HG03565 (cell line): ENCODE results near the gene CST8.
A peak's percentile ranks its signal among the peaks of the same experiment; 100 is the strongest.

ENCODE experiments used
- ATAC-seq: cut with Tn5 transposase; IDR thresholded peaks from one replicate; pipeline ENCODE4 v1.9.1; 2021; ENCODE audit warnings: mild to moderate bottlenecking, moderate library complexity; ENCODE audit not compliant: unreplicated experiment

Gene CST8

GRCh38 chr20:23475395-23475794, 15.5 kb upstream of the CST8 start:
- ATAC-seq = no peak

DNA sequence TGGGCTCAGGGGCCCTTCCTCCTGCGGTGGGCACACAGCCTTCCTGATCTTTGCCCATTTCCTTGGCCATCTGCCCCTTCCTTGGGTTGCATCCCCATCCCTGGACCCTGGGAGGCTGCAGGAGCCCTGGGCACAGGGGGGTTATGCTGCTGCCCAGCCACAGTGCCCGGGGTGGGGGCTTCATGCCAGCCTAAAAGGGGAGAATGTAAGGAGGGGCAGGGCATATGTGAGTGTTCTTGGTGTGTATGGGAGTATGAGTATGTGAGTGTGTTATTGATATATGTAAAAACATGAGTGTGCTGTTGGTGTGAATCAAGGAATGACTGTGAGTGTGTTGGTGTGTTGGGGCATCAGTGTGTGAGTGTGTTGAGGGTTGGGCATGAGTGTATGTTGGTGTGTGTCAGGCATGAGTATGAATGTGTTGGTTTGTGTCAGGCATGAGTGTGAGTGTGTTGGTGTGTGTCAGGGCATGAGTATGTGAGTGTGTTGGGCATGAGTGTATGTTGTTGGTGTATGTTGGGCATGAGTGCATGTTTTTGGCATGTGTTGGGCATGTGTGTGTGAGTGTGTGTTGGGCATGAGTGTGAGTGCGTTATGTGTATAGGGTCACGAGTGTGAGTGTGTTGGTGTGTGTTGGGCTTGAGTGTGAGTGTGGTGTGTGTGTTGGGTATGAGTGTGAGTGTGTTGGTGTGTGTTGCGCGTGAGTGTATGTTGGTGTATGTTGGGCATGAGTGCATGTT, 14.7 kb upstream of the CST8 start:
- no peak for ATAC-seq

DNA sequence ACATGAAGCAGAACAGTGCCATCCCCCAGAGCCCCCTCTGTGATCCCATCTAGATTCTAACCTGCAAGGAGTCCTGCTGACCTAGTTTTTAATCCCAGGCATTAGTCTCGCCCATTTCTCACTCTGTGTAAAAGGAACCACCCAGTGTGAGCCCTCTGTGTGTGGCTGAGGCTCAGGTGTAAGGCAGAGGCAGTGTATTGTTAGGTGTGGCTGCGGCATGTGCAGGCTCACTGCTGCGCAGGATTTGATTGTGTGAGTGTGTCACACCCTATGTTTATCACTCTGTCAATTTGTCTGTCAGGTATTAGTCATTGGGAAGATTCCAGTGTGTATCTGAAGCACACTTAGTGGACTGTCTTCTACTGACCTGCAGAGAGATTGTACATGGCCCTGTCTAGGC, 13.7 kb upstream of the CST8 start:
- no peak for ATAC-seq

DNA sequence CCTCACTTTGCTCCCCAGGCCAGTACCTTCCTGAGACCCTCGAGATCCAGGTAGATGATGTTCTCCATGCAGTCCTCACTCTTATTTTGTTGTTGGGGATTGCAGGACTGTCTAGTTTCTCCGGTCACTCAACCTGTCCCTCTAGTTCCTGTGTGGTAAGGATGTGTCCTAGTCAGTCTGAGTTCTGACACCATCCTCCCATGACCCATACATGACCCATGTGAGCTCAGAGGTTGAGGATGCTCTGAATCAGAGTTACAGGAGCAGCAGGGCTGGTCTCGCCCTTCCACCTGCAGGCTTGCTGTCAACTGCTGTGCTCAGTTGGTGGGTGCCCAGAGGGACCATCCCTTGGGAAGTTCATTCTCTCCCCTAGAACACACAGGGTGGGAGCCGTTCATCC, 11.9 kb upstream of the CST8 start:
- no peak for ATAC-seq

DNA sequence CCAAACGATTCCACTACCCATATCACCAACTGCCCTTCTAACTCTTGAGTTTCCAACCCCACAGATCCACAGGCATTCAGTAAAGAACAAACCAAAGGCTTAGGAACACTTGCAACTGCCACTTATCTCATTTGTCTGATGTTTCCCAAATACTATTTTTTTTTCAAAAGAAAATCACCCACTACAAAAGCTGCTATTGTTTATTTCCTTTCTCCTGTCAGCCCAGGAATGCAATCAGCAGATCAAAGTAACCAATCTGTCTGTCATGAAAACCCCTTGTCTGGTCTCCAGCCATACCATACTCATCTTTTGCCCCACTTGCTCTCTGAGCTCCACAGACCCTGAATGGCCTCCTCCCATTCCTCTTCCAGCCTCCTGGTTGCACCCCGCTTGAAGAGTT, 8.8 kb upstream of the CST8 start:
- no peak for ATAC-seq

- peak; percentile 61 for ATAC-seq
Measured at GRCh38 chr20:23484081-23484480, 6.8 kb upstream of the CST8 start.

DNA sequence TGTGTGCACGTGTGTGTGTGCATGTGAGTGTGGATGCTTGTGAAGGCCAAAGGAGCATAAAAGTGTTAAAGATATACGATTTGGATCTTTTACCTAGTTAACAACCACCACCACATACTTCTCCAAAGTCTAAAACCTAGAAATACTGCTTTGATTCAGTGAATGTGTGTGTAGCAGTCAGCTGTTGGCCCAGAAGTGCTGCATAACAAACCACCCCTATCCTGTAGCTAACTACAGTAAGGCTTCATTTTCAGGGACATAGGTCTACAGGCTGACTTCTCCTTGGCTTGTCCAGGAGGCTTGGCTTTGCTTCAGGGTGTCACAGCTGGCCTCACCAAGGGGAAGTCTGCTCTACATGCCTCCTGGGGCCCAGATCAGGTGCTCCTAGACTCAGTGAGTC, 2.4 kb upstream of the CST8 start:
- no peak for ATAC-seq

DNA sequence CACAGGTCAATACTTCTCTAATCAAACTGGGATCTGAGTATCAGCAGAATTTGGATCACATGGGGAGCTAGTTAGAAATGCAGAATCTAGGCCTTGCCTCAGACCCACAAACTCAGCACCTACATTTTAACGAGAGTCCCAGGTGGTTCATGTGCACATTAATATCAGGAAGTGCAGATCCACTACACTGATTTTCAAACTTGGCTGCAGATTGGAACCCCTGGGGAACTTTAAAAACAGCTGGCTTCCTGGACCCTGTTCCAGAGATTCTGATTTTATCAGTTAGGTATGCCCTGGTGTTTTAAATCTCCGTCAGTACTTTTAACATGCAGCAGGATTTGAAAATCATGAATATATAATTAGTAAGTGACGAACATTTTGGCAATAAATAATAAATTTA, 1.9 kb upstream of the CST8 start:
- no peak for ATAC-seq

- ATAC-seq = no peak
Measured at GRCh38 chr20:23492292-23492691, 1.4 kb downstream of the CST8 start.

GRCh38 chr20:23493172-23493772, 2.4 kb downstream of the CST8 start:
- ATAC-seq = no peak

DNA sequence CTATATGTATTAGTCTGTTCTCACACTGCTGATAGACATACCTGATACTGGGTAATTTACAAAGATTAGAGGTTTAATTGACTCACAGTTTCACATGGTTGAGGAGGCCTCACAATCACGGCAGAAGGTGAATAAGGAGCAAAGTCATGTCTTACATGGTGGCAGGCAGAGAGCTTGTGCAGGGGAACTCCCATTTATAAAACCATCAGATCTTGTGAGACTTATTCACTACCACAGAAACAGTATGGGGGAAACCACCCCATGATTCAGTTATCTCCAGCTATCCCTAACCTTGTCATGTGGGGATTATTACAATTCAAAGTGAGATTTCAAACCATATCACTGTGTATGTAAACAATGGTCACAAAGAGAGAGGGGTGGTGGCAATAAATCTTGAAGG, 6.6 kb downstream of the CST8 start:
- ATAC-seq = no peak

GRCh38 chr20:23501926-23502325, 11.0 kb downstream of the CST8 start:
- no peak for ATAC-seq

- ATAC-seq = no peak
Measured at GRCh38 chr20:23503649-23504048, 12.7 kb downstream of the CST8 start.

DNA sequence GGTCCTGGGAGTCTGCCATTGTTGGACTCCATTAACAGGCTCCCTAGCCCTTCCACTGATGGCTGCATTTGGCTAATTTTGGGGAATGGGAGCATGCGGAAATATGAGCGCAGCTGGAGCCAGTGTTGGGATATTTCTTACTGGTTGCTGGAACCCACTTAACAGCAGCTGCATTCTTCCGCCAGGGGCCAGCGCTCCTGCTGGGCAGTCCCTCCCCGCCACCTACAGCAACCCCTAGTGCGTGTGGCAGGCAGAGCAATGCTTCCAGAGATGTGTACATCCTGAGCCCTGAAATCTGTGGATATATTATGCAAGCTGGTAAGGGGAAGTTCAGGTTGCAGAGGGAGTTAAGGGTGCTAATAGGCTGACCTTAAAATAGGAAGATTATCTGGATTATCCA, 16.4 kb downstream of the CST8 start:
- ATAC-seq = no peak

DNA sequence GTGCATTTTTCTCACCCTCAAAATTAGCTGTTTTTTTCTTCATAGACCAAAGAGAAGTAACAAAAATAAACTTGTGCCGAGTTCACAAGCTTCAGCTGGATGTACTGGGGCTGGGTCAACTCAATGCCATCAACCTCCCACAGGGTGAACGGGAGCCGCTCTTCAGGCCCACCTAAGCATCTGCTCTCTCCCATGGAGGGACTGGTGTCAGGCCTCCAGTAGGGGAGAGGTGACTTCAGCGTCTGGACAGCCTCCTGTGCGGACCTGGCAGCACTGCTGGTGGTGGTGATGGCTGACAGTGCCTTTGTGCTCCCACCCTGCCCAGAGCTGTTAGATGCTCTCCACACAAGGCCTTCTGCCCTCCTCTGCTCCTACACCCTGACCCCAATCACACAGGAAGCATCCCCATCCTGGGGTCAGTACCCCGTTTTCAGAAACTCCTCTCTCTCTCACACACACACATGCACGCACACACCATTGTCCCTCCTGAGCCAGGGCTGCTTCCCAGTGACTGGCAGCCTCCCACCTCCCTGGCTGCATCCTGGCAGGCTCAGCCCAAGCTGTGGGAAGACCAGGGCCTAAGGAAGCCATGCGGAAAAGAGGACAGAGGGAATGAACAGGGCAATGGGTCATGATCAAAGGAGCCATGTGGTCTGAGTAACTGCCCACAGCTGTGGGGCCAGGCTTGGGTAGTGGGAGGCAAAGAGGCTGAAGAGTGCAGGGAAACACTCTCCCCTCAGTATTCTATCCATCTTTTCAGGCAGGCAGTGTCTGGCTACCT, 17.7 kb downstream of the CST8 start:
- no peak for ATAC-seq

DNA sequence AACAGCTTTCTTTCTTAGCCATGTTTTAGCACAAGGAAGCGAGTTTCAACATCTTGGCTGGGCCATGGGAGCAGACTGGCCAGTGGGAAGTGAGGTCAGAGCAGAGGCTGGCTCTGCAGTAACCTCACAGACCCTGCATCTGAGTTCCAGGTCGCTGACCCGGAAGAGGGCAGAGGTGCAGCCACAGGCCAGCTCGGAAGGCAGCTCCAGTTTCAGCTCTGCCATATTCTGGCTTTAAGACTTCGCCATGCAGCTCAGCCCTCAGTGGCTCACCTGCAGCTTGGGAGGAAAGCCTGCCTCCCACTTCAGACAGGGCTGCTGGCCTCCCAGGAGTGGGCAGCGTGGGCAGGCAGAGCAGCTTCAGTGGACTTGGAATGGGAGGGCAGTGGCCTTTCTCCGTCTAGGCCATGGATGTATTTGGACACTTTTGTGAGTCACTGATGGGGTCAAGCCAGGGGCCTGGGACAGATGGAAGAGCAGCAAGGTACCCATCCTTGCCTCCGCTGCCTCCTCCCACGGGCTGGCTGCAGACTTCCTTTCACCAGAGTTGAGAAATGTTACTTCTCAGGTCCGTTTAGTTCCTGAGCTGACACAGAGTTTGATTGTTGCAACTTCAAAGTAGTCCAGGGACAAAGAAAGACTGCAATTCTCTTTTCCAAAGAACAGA, 18.5 kb downstream of the CST8 start:
- no peak for ATAC-seq

DNA sequence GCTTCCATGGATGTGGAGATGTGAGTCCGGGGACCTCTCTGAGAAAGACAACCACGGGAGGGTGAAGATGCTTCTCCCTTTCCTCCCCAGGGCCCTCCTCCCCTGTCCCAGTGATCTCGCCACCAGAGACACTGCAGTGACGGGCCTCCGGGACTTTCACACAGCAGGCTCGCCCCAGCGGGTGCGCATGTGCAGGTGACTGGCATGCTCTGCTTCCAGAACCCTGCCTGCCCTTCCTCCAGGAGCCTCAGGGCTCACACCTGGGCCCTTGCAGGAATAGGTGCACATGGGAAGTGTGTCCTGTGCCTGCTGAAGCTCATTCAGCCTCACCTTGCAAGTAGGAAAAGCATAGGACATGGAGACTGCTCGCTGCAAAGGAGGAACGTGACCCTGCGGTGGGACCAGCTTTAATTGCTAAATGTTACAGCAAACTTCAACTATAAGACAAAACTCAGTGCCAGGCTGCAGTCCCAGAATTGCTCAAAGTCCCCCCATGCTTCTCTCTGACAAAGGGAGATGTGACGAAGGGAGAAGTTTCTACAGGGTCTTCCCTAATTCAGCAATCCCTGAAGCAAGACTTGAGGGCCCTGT, 19.2 kb downstream of the CST8 start:
- no peak for ATAC-seq

GRCh38 chr20:23513164-23513563, 22.2 kb downstream of the CST8 start:
- ATAC-seq = no peak

DNA sequence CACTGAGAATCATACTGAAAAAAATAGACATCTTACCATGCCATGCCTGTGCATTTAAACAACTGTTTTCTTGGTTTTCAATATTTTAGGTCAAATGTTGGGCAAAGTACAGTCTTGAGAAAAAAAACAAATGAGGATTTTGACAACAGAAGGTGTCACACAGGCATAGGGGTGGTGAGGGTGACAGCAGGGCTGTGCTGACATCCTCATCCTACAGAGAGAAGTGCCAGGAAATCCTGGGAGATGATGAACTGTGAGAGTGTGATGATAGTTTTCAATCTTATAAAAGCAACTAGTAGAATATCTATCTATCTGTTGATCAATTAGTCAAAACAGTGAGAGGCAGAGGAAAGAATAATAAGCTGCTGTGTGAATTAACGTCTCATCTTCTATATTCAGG, 23.9 kb downstream of the CST8 start:
- ATAC-seq = no peak

- no peak for ATAC-seq
Measured at GRCh38 chr20:23515250-23515939, 24.5 kb downstream of the CST8 start.

DNA sequence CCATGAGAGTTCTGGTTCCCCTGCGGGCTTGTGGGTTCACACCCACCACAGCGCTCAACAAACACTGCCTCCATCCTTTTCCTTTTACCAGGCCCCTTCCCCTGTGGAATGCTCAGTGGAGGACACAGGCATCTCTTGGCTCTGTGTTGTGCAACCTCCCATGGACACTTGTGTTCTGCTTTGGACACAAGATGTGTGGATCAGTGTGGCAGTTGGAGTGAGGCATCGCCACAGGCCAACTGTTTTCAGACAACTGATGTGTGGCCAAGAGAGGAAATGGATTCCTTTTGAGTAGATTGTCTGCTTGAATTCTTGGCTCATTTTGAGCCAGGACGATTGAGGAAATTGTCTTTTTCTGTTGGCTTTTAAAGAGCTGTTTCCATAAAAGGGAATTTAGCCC, 26.8 kb downstream of the CST8 start:
- ATAC-seq = no peak
